HCT116 (cell line): ENCODE measurements around the gene SLC12A1.

ENCODE experiments used
- CTCF ChIP-seq, 3 experiments: fragments of 200-600 bp in 1 of 3; sonication (generic) in 1 of 3; IDR thresholded peaks in 2 of 3; conservative IDR thresholded peaks in 1 of 3; 2 replicates each; pipeline ENCODE4 v1.5.1; 2012 to 2017; ENCODE audit warnings: low read depth in 2 of 3, low read length in 2 of 3, antibody characterized with exemption in 1 of 3, borderline replicate concordance in 1 of 3, control low read depth in 1 of 3, mild to moderate bottlenecking in 1 of 3, mixed read lengths in 1 of 3, mixed run types in 1 of 3, moderate library complexity in 1 of 3; ENCODE audit not compliant: insufficient read depth in 1 of 3
- EZH2phosphoT487 ChIP-seq: fragments of 200-600 bp; IDR thresholded peaks from 2 replicates; pipeline ENCODE4 v1.6.1; 2018; ENCODE audit warnings: antibody characterized with exemption, borderline replicate concordance
- MAX ChIP-seq: IDR thresholded peaks from 2 replicates; pipeline ENCODE4 v1.6.1; 2012
- POLR2A ChIP-seq: IDR thresholded peaks from 2 replicates; pipeline ENCODE4 v1.7.0; 2011; ENCODE audit warnings: borderline replicate concordance; ENCODE audit not compliant: insufficient read depth, insufficient read length; ENCODE audit errors: extremely low read depth
- POLR2AphosphoS5 ChIP-seq: IDR thresholded peaks from 2 replicates; pipeline ENCODE4 v1.6.1; 2011; ENCODE audit warnings: mild to moderate bottlenecking, low read depth, low read length, moderate library complexity
- REST ChIP-seq: IDR thresholded peaks from 2 replicates; pipeline ENCODE4 v1.6.1; 2012; ENCODE audit warnings: low read depth

- TF ChIP-seq POLR2A (no peak), EZH2phosphoT487 (no peak), POLR2AphosphoS5 (no peak), REST (no peak), CTCF (IDR thresholded peaks at IDR 0.05 in 2 of 3, conservative IDR thresholded peaks at IDR 0.05 in 1 of 3; ENCODE audit: borderline replicate concordance in 1 of 3, insufficient read depth in 1 of 3, low read depth in 2 of 3, low read length in 2 of 3) (no peak), MAX (no peak)
Observed at GRCh38 chr15:48176112-48176511, 30.0 kb upstream of the SLC12A1 start.
